NB4 (cell line): ENCODE results near the gene AATK.

Experiments
- DNase-seq: peaks from one replicate; pipeline ENCODE4 v3.0.0; 2010; ENCODE audit warnings: low read depth
- H3K4me3 ChIP-seq: one replicate; pipeline ENCODE4 v1.5.1; 2011; ENCODE audit warnings: mild to moderate bottlenecking, low read depth, low read length, moderate library complexity
- MAX ChIP-seq: IDR thresholded peaks from 2 replicates; pipeline ENCODE4 v1.6.1; 2011; ENCODE audit warnings: low read depth, low read length
- MYC ChIP-seq: IDR thresholded peaks from 2 replicates; pipeline ENCODE4 v1.6.1; 2011; ENCODE audit warnings: low read depth, low read length
- POLR2A ChIP-seq: IDR thresholded peaks from 2 replicates; pipeline ENCODE4 v1.6.1; 2011; ENCODE audit warnings: mild to moderate bottlenecking; ENCODE audit not compliant: insufficient read length; ENCODE audit errors: extremely low read depth
- TF ChIP-seq, protein P1 (sequence below): IDR thresholded peaks from one replicate; pipeline ENCODE4 v1.5.1; 2012; ENCODE audit warnings: low read depth, low read length

AATK gene

GRCh38 chr17:81173052-81173761 lies 7.2 kb upstream of the AATK start:
- DNase-seq, result no peak
- no peak overlapping the region for H3K4me3 ChIP-seq
- no peak for TF ChIP-seq MYC
- TF ChIP-seq, protein P1, sequence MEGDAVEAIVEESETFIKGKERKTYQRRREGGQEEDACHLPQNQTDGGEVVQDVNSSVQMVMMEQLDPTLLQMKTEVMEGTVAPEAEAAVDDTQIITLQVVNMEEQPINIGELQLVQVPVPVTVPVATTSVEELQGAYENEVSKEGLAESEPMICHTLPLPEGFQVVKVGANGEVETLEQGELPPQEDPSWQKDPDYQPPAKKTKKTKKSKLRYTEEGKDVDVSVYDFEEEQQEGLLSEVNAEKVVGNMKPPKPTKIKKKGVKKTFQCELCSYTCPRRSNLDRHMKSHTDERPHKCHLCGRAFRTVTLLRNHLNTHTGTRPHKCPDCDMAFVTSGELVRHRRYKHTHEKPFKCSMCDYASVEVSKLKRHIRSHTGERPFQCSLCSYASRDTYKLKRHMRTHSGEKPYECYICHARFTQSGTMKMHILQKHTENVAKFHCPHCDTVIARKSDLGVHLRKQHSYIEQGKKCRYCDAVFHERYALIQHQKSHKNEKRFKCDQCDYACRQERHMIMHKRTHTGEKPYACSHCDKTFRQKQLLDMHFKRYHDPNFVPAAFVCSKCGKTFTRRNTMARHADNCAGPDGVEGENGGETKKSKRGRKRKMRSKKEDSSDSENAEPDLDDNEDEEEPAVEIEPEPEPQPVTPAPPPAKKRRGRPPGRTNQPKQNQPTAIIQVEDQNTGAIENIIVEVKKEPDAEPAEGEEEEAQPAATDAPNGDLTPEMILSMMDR, result no peak
- no peak for TF ChIP-seq MAX
- no peak for TF ChIP-seq POLR2A

GRCh38 chr17:81171941-81172340 lies 5.9 kb upstream of the AATK start:
- no peak for TF ChIP-seq MYC
- no peak for TF ChIP-seq MAX
- no peak for TF ChIP-seq POLR2A
- TF ChIP-seq, protein P1, result no peak
- H3K4me3 ChIP-seq, result no peak overlapping the region
- no peak for DNase-seq

DNA sequence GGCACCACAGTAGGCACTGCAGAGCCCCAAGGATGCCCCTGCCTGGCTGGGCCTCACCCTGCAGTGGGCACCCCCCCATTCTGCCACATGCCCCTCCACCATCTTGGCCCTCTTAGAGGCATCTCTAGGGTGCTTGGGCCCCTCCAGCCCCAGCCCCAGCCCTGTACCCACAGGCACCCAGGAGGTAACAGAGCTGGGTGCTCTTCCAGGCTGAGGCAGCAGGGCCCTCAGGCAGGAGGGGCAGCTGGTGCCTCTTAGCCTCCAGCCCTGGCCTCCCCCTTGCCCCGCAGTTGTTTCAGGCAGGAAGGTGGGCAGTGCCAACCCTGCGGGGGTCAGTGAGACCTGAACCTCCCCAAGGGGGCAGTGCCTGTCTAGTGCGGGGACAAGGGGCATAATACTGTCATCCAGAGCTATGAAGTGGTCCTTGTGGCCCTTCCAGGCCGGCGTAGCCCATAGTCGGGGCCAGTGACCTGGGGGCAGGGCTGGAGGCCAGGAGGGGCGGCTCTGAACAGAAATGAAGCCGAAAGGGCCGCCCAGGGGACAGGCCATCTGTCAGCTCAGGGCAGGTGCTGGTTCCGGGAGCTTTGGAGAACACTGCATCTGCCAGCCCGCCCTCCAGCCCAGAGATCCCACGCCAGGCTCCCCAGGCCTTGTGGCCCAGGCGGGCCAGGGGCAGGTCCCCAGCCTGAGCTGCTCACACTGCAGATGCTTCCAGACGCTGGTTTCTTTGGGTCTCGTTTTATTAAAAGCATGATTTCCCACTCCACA lies 4.9 kb upstream of the AATK start:
- no peak for DNase-seq
- TF ChIP-seq POLR2A, result no peak
- TF ChIP-seq MYC, result no peak
- TF ChIP-seq, protein P1, result no peak
- no peak for TF ChIP-seq MAX
- H3K4me3 ChIP-seq, result no peak overlapping the region

DNA sequence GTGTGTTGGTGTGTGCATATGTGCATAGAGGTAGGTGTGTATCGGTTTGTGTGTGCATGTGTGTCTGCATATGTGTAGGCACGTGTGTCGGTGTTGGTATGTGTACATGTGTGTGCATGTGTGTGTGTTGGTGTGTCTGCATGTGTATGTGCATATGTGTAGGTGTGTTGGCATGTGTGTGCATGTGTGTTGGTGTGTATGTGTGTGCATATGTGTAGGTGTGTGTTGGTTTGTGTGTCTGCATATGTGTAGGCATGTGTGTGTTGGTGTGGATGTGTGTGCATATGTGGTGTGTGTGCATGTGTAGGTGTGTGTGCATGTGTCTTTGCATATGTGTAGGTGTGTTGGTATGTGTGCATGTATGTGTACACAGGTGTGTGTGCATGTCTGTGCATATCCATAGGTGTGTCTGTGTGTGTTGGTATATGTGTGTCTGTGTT lies 3.9 kb upstream of the AATK start:
- no peak overlapping the region for H3K4me3 ChIP-seq
- TF ChIP-seq MAX (no peak), MYC (no peak), POLR2A (no peak)
- TF ChIP-seq, protein P1, result no peak
- DNase-seq, result no peak

GRCh38 chr17:81167638-81168037 lies 1.6 kb upstream of the AATK start:
- no peak for DNase-seq
- TF ChIP-seq MAX (no peak), MYC (no peak), POLR2A (no peak)
- TF ChIP-seq, protein P1, result no peak
- H3K4me3 ChIP-seq, result no peak overlapping the region
